ENCODE data around the gene HAL.

GRCh38 chr12:95970905-95971304 lies 25.2 kb downstream of the HAL start:
- TF ChIP-seq CTCF (IDR thresholded peaks at IDR 0.05) (no peak), EZH2phosphoT487 (IDR thresholded peaks at IDR 0.05; ENCODE audit: borderline replicate concordance, low read depth) (no peak), GABPA (IDR thresholded peaks at IDR 0.05; ENCODE audit: low read depth) (no peak), ZBTB33 (IDR thresholded peaks at IDR 0.05; ENCODE audit: borderline replicate concordance, low read depth) (no peak), SMC3 (IDR thresholded peaks at IDR 0.05; ENCODE audit: low read depth, low read length) (no peak), POLR2AphosphoS5 (IDR thresholded peaks at IDR 0.05; ENCODE audit: low read depth, low read length) (no peak)
